H1 (cell line): ENCODE data around the gene GOLGA7B. TPM values are rescaled to one million over a fixed set of nuclear protein-coding genes. Genes with fewer than 3 reads are reported as not detected.

Experiments used
- CTCF ChIA-PET: fragments of 300-600 bp; sonication (Branson Sonifier 250); formaldehyde crosslinking; loops from one replicate; lab custom pipeline; 2021; ENCODE audit not compliant: partially characterized antibody; lab: Charles Lee
- POLR2A ChIA-PET: fragments of 300-600 bp; sonication (Branson Sonifier 250); formaldehyde crosslinking; loops from one replicate; lab custom pipeline; 2021; ENCODE audit warnings: inconsistent platforms; ENCODE audit not compliant: partially characterized antibody; lab: Charles Lee
- DNase-seq, 2 experiments: peaks; one replicate each; pipeline versions ENCODE4 v3.0.0 to v3.0.0-alpha.2; 2010 to 2022; ENCODE audit warnings: low spot score in 2 of 2, low read depth in 1 of 2, mixed read lengths in 1 of 2
- FAIRE-seq: peaks from 2 replicates; lab custom pipeline; 2011; peaks lifted over from hg19 to GRCh38; lab: Jason Lieb, UNC
- H2AFZ ChIP-seq: 2 replicates; pipeline ENCODE4 v1.8.1; 2012; ENCODE audit warnings: low read length, inconsistent platforms
- H2AK5ac ChIP-seq: 2 replicates; pipeline ENCODE4 v1.6.1; 2013; ENCODE audit warnings: low read depth, low read length
- H2BK120ac ChIP-seq: replicated peaks from 2 replicates; pipeline ENCODE3; 2013; ENCODE audit warnings: low read depth, low read length, inconsistent platforms
- H2BK12ac ChIP-seq: 2 replicates; pipeline ENCODE4 v1.6.1; 2013; ENCODE audit warnings: low read depth, low read length
- H2BK15ac ChIP-seq: 2 replicates; pipeline ENCODE4 v1.6.1; 2013; ENCODE audit warnings: low read length
- H2BK20ac ChIP-seq: 2 replicates; pipeline ENCODE4 v1.6.1; 2013; ENCODE audit warnings: low read length
- H2BK5ac ChIP-seq: 2 replicates; pipeline ENCODE4 v1.6.1; 2013; ENCODE audit warnings: low read depth, low read length
- H3K14ac ChIP-seq: 2 replicates; pipeline ENCODE4 v1.6.1; 2013; ENCODE audit warnings: inconsistent platforms; ENCODE audit not compliant: insufficient read length
- H3K18ac ChIP-seq: 2 replicates; pipeline ENCODE4 v1.6.1; 2013; ENCODE audit warnings: low read length; ENCODE audit errors: extremely low read depth
- H3K23ac ChIP-seq: 2 replicates; pipeline ENCODE4 v1.6.1; 2013; ENCODE audit warnings: inconsistent platforms; ENCODE audit not compliant: insufficient read length
- H3K23me2 ChIP-seq: 2 replicates; pipeline ENCODE4 v1.6.1; 2013; ENCODE audit warnings: low read depth, low read length
- H3K27ac ChIP-seq: 2 replicates; pipeline ENCODE4 v1.6.1; 2011; ENCODE audit warnings: low read depth, low read length, inconsistent platforms
- H3K27me3 ChIP-seq, 4 experiments: replicated peaks in 1 of 4; 1 replicate in 1 of 4; 2 replicates in 3 of 4; pipeline versions ENCODE4 v1.6.1 to v1.8.1; 2011 to 2013; ENCODE audit warnings: low read length in 3 of 4, mild to moderate bottlenecking in 3 of 4, inconsistent platforms in 2 of 4, mixed read lengths in 2 of 4, moderate library complexity in 1 of 4; ENCODE audit not compliant: control insufficient read depth in 3 of 4, insufficient read depth in 3 of 4; ENCODE audit errors: extremely low read depth in 1 of 4
- H3K36me3 ChIP-seq, 4 experiments: 2 replicates each; pipeline versions ENCODE4 v1.6.1 to v1.8.1; 2011 to 2013; ENCODE audit warnings: mild to moderate bottlenecking in 4 of 4, low read length in 3 of 4, moderate library complexity in 2 of 4, control low read depth in 1 of 4, inconsistent platforms in 1 of 4; ENCODE audit not compliant: insufficient read depth in 4 of 4, control insufficient read depth in 2 of 4
- H3K4ac ChIP-seq: replicated peaks from 2 replicates; pipeline ENCODE3; 2013; ENCODE audit warnings: low read length, low read depth, mixed read lengths, inconsistent platforms; ENCODE audit not compliant: insufficient read length
- H3K4me1 ChIP-seq, 4 experiments: replicated peaks in 1 of 4; 1 replicate in 1 of 4; 2 replicates in 3 of 4; pipeline versions ENCODE4 v1.6.1 to v1.8.1; 2011 to 2013; ENCODE audit warnings: low read length in 3 of 4, inconsistent platforms in 2 of 4, mixed read lengths in 1 of 4; ENCODE audit not compliant: insufficient read depth in 4 of 4, control insufficient read depth in 3 of 4
- H3K4me2 ChIP-seq, 2 experiments: 2 replicates each; pipeline versions ENCODE4 v1.6.1 to v1.8.1; 2011 to 2013; ENCODE audit warnings: low read depth in 2 of 2, low read length in 2 of 2, control low read depth in 1 of 2, inconsistent platforms in 1 of 2, mild to moderate bottlenecking in 1 of 2; ENCODE audit not compliant: insufficient read depth in 1 of 2
- H3K4me3 ChIP-seq, 4 experiments: fragments of 200-600, 300-600 bp in 1 of 4; sonication (generic), shearing (Covaris generic), sonication (Bioruptor Twin) in 1 of 4; 2 replicates each; pipeline versions ENCODE4 v1.5.1 to v1.8.1; 2011 to 2016; ENCODE audit warnings: low read length in 4 of 4, low read depth in 3 of 4, control low read depth in 2 of 4, inconsistent platforms in 2 of 4, mild to moderate bottlenecking in 2 of 4, mixed read lengths in 1 of 4, moderate library complexity in 1 of 4; ENCODE audit not compliant: insufficient read depth in 2 of 4; ENCODE audit errors: extremely low read depth in 1 of 4
- H3K56ac ChIP-seq: replicated peaks from 2 replicates; pipeline ENCODE3; 2013; ENCODE audit warnings: low read depth, mild to moderate bottlenecking, mixed read lengths, low read length, inconsistent platforms; ENCODE audit not compliant: insufficient read length
- H3K79me1 ChIP-seq: 2 replicates; pipeline ENCODE4 v1.6.1; 2013; ENCODE audit warnings: low read depth, low read length, control low read depth
- H3K79me2 ChIP-seq, 2 experiments: 2 replicates each; pipeline versions ENCODE4 v1.6.1 to v1.8.1; 2012 to 2013; ENCODE audit warnings: low read length in 2 of 2, mild to moderate bottlenecking in 2 of 2, inconsistent platforms in 1 of 2; ENCODE audit not compliant: insufficient read depth in 2 of 2, control insufficient read depth in 1 of 2
- H3K9ac ChIP-seq, 4 experiments: replicated peaks in 1 of 4; 1 replicate in 1 of 4; 2 replicates in 3 of 4; pipeline versions ENCODE4 v1.6.1 to v1.8.1; 2011 to 2013; ENCODE audit warnings: low read depth in 3 of 4, low read length in 3 of 4, control low read depth in 2 of 4, mild to moderate bottlenecking in 2 of 4, moderate library complexity in 2 of 4, inconsistent platforms in 1 of 4; ENCODE audit errors: extremely low read depth in 1 of 4
- H3K9me3 ChIP-seq, 2 experiments: 2 replicates each; pipeline versions ENCODE4 v1.6.1 to v1.8.1; 2012 to 2013; ENCODE audit warnings: mild to moderate bottlenecking in 2 of 2, moderate library complexity in 2 of 2, control low read depth in 1 of 2, inconsistent platforms in 1 of 2, low read depth in 1 of 2, low read length in 1 of 2, mixed read lengths in 1 of 2; ENCODE audit not compliant: insufficient read depth in 2 of 2
- H4K20me1 ChIP-seq, 2 experiments: replicated peaks in 1 of 2; 2 replicates each; pipeline versions ENCODE3 to v1.8.1; 2011 to 2013; ENCODE audit warnings: inconsistent platforms in 2 of 2, low read length in 2 of 2, mild to moderate bottlenecking in 1 of 2; ENCODE audit not compliant: insufficient read depth in 2 of 2, control insufficient read depth in 1 of 2
- H4K5ac ChIP-seq: 2 replicates; pipeline ENCODE4 v1.6.1; 2013; ENCODE audit warnings: low read length, low read depth, mixed read lengths, inconsistent platforms; ENCODE audit not compliant: insufficient read length
- H4K8ac ChIP-seq: 2 replicates; pipeline ENCODE4 v1.8.0; 2013; ENCODE audit warnings: mild to moderate bottlenecking, moderate library complexity, low read length, inconsistent platforms; ENCODE audit not compliant: insufficient read depth; ENCODE audit errors: extremely low read depth
- H4K91ac ChIP-seq: replicated peaks from 2 replicates; pipeline ENCODE3; 2013; ENCODE audit warnings: low read length, mixed read lengths, inconsistent platforms; ENCODE audit not compliant: insufficient read length
- BACH1 ChIP-seq: IDR thresholded peaks from 2 replicates; pipeline ENCODE4 v1.6.1; 2012; ENCODE audit warnings: low read length, improper control_type of control experiment
- BCL11A ChIP-seq, 2 experiments: IDR thresholded peaks; one replicate each; pipeline ENCODE4 v1.6.1; 2011; ENCODE audit warnings: low read depth in 2 of 2, low read length in 2 of 2, mild to moderate bottlenecking in 2 of 2
- CBX8 ChIP-seq: fragments of 300-800, 300-1000 bp; sonication (generic); IDR thresholded peaks from 2 replicates; pipeline ENCODE4 v1.7.1; 2016; ENCODE audit warnings: low read depth, low read length, borderline replicate concordance
- EZH2 ChIP-seq: fragments of 200-600 bp; sonication (generic); IDR thresholded peaks from 2 replicates; pipeline ENCODE4 v1.7.1; 2012; ENCODE audit warnings: low read depth, mild to moderate bottlenecking, moderate library complexity, low read length, inconsistent platforms; ENCODE audit not compliant: severe bottlenecking
- GABPA ChIP-seq: IDR thresholded peaks from 2 replicates; pipeline ENCODE4 v1.6.1; 2011; ENCODE audit warnings: mild to moderate bottlenecking, low read length, moderate library complexity, borderline replicate concordance; ENCODE audit not compliant: insufficient read depth
- JUN ChIP-seq: IDR thresholded peaks from 2 replicates; pipeline ENCODE4 v1.6.1; 2011; ENCODE audit warnings: low read depth, mild to moderate bottlenecking, improper control_type of control experiment, low read length
- MAFK ChIP-seq: IDR thresholded peaks from 2 replicates; pipeline ENCODE4 v1.6.1; 2012; ENCODE audit warnings: low read depth, mild to moderate bottlenecking, improper control_type of control experiment, low read length
- SRF ChIP-seq: IDR thresholded peaks from 2 replicates; pipeline ENCODE4 v1.6.1; 2011; ENCODE audit warnings: mild to moderate bottlenecking, low read depth, low read length, moderate library complexity
- TAF7 ChIP-seq: optimal IDR thresholded peaks from 2 replicates; pipeline ENCODE3; 2011; ENCODE audit warnings: low read depth, mild to moderate bottlenecking, inconsistent platforms, low read length, moderate library complexity, borderline replicate concordance
- ZNF274 ChIP-seq: IDR thresholded peaks from 2 replicates; pipeline ENCODE4 v1.7.0; 2012; ENCODE audit warnings: low read length, borderline replicate concordance; ENCODE audit errors: extremely low read depth
- WGBS, 2 experiments: shearing (Covaris generic) in 1 of 2; methylation state at CpG; one replicate each; pipeline versions ENCODE4 v1.1.6 to v1.1.7; 2013 to 2015; ENCODE audit warnings: low lambda C conversion rate in 2 of 2, mixed read lengths in 2 of 2, inconsistent platforms in 1 of 2, low coverage in 1 of 2, missing lambda C conversion rate in 1 of 2; ENCODE audit not compliant: insufficient replicate concordance in 2 of 2, insufficient coverage in 1 of 2, insufficient read length in 1 of 2; ENCODE audit errors: extremely low coverage in 1 of 2, missing lambda C conversion rate in 1 of 2; 5-methylcytosine and 5-hydroxymethylcytosine counted together
- polyA plus RNA-seq, 7 experiments: library from polyadenylated mRNA; depleted of rRNA in 3 of 7; stranded (reverse) in 5 of 7; unstranded in 2 of 7; fragments of >200 nt in 5 of 7; fragments of 200-250 nt in 2 of 7; gene quantifications; 1 replicate in 5 of 7; 2 replicates in 1 of 7; 4 replicates in 1 of 7; pipeline versions ENCODE4 v1.2.1 to v1.2.3, GENCODE V29; 2011 to 2013; ENCODE audit warnings: missing spikeins in 2 of 7, mixed read lengths in 2 of 7
- total RNA-seq: library from RNA; stranded (reverse); fragmentation: NEBNext Ultra II Directional; extraction: Animal tissue kit (Norgen Biotek cat#: 25700); gene quantifications from 2 replicates; pipeline ENCODE4 v1.2.1, GENCODE V29; 2021
- TF ChIP-seq, protein P1 (sequence below): IDR thresholded peaks from 2 replicates; pipeline ENCODE4 v1.6.1; 2012; ENCODE audit warnings: inconsistent platforms
- TF ChIP-seq, protein P2 (sequence below): IDR thresholded peaks from 2 replicates; pipeline ENCODE4 v1.6.1; 2012; ENCODE audit warnings: low read length, inconsistent platforms

GOLGA7B gene
- total and polyA plus RNA-seq, 2 of the 8 experiments (the other 6 are each of a cell fraction or from before 2014, with no cell fraction given): 0.04 to 0.14 TPM

DNA sequence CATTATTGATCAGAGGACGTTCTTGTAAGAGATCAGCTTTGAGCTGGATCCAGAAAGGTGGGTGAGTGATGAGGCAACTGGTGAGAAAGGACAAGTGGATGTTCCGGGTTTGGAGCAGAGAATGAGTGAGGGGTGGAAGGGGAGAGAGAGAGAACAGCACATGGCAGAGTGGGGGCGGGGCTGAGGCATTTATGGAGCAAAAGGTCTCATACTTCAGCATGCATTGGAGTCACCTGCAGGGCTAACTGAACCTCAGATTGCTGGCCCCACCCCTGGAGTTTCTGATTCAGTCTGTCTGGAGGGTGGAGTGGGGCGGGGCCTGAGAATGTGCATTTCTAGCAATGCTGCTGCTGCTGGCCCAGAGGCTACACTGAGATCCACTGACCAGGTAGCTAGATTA lies 71.2 kb downstream of the GOLGA7B start:
- H3K23me2 ChIP-seq: 0 out of 2 replicates have a peak, but pooled peaks cover 5% of the 10 kb centered on the region
- H3K27me3 ChIP-seq: 0 out of 7 replicates have a peak, but pooled peaks cover 0 to 5% (median 0%) of the 10 kb centered on the region in 4 experiments
- H4K5ac ChIP-seq: no peak overlapping the region
- no peak overlapping the region for H4K8ac ChIP-seq
- no peaks in the 10 kb centered on the region for H4K20me1 ChIP-seq
- H3K4me3 ChIP-seq: no peak overlapping the region
- WGBS, 2 experiments: 70% methylated on average over 4 of the region's 4 CpGs; no CpG with 5 or more reads in 1 of the 2 experiments
- H3K18ac ChIP-seq: no peak overlapping the region
- ChIA-PET CTCF (interaction anchor here (0.6 to 10.6 kb wide), 8 partner anchors 9 to 1326 kb away, joined by 3 to 246 read pairs (median 4); no protein-coding TSS in a partner anchor), POLR2A (no interaction called here)
- H2BK15ac ChIP-seq: no peak overlapping the region
- no peak overlapping the region for H3K14ac ChIP-seq
- no peak overlapping the region for H3K27ac ChIP-seq
- H3K9ac ChIP-seq: no peak overlapping the region
- H2AFZ ChIP-seq: no peak overlapping the region
- H3K36me3 ChIP-seq: no peaks in the 10 kb centered on the region
- no peak for DNase-seq
- no peak overlapping the region for H2AK5ac ChIP-seq
- H4K91ac ChIP-seq: no peak overlapping the region
- no peak overlapping the region for H2BK120ac ChIP-seq
- H3K4me2 ChIP-seq: no peak overlapping the region
- H3K79me1 ChIP-seq: no peaks in the 10 kb centered on the region
- no peak overlapping the region for H2BK12ac ChIP-seq
- no peaks in the 10 kb centered on the region for H3K9me3 ChIP-seq
- H3K56ac ChIP-seq: no peak overlapping the region
- no peak for FAIRE-seq
- no peaks in the 10 kb centered on the region; a peak in 1 of 7 replicates for H3K4me1 ChIP-seq
- H3K23ac ChIP-seq: no peak overlapping the region
- H3K79me2 ChIP-seq: no peaks in the 10 kb centered on the region
- H2BK20ac ChIP-seq: no peak overlapping the region
- H3K4ac ChIP-seq: no peak overlapping the region
- no peak overlapping the region for H2BK5ac ChIP-seq
- no peak for TF ChIP-seq GABPA
- no peak for TF ChIP-seq CBX8
- no peak for TF ChIP-seq MAFK
- no peak for TF ChIP-seq TAF7
- TF ChIP-seq BCL11A (IDR thresholded peaks at IDR 0.05; ENCODE audit: low read depth in 2 of 2, low read length in 2 of 2): no peak
- no peak for TF ChIP-seq JUN
- TF ChIP-seq, protein P1, sequence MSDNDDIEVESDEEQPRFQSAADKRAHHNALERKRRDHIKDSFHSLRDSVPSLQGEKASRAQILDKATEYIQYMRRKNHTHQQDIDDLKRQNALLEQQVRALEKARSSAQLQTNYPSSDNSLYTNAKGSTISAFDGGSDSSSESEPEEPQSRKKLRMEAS: no peak
- no peak for TF ChIP-seq ZNF274
- TF ChIP-seq, protein P2, sequence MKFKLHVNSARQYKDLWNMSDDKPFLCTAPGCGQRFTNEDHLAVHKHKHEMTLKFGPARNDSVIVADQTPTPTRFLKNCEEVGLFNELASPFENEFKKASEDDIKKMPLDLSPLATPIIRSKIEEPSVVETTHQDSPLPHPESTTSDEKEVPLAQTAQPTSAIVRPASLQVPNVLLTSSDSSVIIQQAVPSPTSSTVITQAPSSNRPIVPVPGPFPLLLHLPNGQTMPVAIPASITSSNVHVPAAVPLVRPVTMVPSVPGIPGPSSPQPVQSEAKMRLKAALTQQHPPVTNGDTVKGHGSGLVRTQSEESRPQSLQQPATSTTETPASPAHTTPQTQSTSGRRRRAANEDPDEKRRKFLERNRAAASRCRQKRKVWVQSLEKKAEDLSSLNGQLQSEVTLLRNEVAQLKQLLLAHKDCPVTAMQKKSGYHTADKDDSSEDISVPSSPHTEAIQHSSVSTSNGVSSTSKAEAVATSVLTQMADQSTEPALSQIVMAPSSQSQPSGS: no peak
- TF ChIP-seq BACH1: no peak
- TF ChIP-seq EZH2: no peak
- no peak for TF ChIP-seq SRF
